GM23338 (cell line): Measurements from ENCODE around the gene ABCC5.

Experiments used
- CREB1 ChIP-seq: fragments of 250-450 bp; sonication (Bioruptor Pico); IDR thresholded peaks from 2 replicates; pipeline ENCODE4 v1.5.0; 2020; ENCODE audit warnings: low read depth, mild to moderate bottlenecking, moderate library complexity
- EZH2 ChIP-seq: fragments of 200-600 bp; sonication (generic); IDR thresholded peaks from one replicate; pipeline ENCODE4 v1.8.0; 2017; ENCODE audit warnings: antibody characterized with exemption, mild to moderate bottlenecking, low read depth; ENCODE audit not compliant: unreplicated experiment
- EZH2phosphoT487 ChIP-seq: fragments of 200-600 bp; sonication (generic); IDR thresholded peaks from one replicate; pipeline ENCODE4 v1.8.1; 2018; ENCODE audit warnings: antibody characterized with exemption; ENCODE audit not compliant: unreplicated experiment
- JUNB ChIP-seq: IDR thresholded peaks from one replicate; pipeline ENCODE4 v1.6.1; 2016; ENCODE audit warnings: antibody characterized with exemption; ENCODE audit not compliant: unreplicated experiment
- NANOG ChIP-seq: IDR thresholded peaks from 2 replicates; pipeline ENCODE4 v1.6.1; 2016; ENCODE audit warnings: antibody characterized with exemption, borderline replicate concordance
- POLR2AphosphoS5 ChIP-seq: IDR thresholded peaks from 2 replicates; pipeline ENCODE4 v1.6.1; 2016; ENCODE audit warnings: antibody characterized with exemption, low read depth
- STAT1 ChIP-seq: IDR thresholded peaks from one replicate; pipeline ENCODE4 v1.6.1; 2016; ENCODE audit warnings: antibody characterized with exemption; ENCODE audit not compliant: unreplicated experiment
- ZNF114 ChIP-seq: fragments of 250-450 bp; sonication (Bioruptor Pico); IDR thresholded peaks from 2 replicates; pipeline ENCODE4 v1.5.0; 2020; ENCODE audit warnings: mild to moderate bottlenecking, moderate library complexity
- TF ChIP-seq, protein P1 (sequence below), 2 experiments: fragments of 200-600 bp in 1 of 2; sonication (generic) in 1 of 2; conservative IDR thresholded peaks; 2 replicates each; pipeline versions ENCODE4 v1.5.1 to v1.6.1; 2016 to 2017; ENCODE audit warnings: antibody characterized with exemption in 2 of 2, low read depth in 2 of 2, mild to moderate bottlenecking in 2 of 2, moderate library complexity in 1 of 2
- TF ChIP-seq, protein P2 (sequence below): IDR thresholded peaks from one replicate; pipeline ENCODE4 v1.6.1; 2018; ENCODE audit warnings: antibody characterized with exemption; ENCODE audit not compliant: unreplicated experiment
- TF ChIP-seq, protein P3 (sequence below): fragments of 250-450 bp; sonication (Bioruptor Pico); IDR thresholded peaks from 2 replicates; pipeline ENCODE4 v1.5.0; 2020; ENCODE audit warnings: mild to moderate bottlenecking, moderate library complexity
- TF ChIP-seq, protein P4 (sequence below): IDR thresholded peaks from 2 replicates; pipeline ENCODE4 v1.6.1; 2016; ENCODE audit warnings: antibody characterized with exemption

DNA sequence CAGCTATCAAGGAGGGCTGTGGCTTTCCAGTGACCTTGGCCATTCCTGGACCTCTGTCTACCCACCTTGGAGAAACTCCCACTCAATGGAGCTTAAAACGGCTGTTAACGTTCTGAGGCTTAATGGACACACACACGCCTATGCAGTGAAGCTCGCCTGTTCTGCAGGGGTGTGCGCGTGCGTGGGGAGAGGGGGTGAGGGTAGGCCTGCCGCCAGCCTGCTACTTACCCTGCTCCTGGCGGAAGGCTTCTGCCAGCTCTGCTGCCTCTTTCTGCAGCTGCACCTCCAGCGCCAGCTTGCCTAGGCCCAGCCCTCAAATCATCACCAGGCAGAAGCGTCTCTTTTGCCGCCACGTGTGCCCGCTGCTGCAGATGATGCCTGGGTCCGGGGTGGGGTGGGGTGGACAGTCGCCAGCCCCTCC lies 109.8 kb downstream of the ABCC5 start:
- TF ChIP-seq, protein P1, sequence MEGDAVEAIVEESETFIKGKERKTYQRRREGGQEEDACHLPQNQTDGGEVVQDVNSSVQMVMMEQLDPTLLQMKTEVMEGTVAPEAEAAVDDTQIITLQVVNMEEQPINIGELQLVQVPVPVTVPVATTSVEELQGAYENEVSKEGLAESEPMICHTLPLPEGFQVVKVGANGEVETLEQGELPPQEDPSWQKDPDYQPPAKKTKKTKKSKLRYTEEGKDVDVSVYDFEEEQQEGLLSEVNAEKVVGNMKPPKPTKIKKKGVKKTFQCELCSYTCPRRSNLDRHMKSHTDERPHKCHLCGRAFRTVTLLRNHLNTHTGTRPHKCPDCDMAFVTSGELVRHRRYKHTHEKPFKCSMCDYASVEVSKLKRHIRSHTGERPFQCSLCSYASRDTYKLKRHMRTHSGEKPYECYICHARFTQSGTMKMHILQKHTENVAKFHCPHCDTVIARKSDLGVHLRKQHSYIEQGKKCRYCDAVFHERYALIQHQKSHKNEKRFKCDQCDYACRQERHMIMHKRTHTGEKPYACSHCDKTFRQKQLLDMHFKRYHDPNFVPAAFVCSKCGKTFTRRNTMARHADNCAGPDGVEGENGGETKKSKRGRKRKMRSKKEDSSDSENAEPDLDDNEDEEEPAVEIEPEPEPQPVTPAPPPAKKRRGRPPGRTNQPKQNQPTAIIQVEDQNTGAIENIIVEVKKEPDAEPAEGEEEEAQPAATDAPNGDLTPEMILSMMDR (conservative IDR thresholded peaks at IDR 0.05; ENCODE audit: low read depth in 2 of 2) = no peak
- no peak for TF ChIP-seq POLR2AphosphoS5
- no peak for TF ChIP-seq CREB1 (CRISPR knock-in tag)
- no peak for TF ChIP-seq EZH2phosphoT487
- no peak for TF ChIP-seq EZH2
- TF ChIP-seq, protein P2, sequence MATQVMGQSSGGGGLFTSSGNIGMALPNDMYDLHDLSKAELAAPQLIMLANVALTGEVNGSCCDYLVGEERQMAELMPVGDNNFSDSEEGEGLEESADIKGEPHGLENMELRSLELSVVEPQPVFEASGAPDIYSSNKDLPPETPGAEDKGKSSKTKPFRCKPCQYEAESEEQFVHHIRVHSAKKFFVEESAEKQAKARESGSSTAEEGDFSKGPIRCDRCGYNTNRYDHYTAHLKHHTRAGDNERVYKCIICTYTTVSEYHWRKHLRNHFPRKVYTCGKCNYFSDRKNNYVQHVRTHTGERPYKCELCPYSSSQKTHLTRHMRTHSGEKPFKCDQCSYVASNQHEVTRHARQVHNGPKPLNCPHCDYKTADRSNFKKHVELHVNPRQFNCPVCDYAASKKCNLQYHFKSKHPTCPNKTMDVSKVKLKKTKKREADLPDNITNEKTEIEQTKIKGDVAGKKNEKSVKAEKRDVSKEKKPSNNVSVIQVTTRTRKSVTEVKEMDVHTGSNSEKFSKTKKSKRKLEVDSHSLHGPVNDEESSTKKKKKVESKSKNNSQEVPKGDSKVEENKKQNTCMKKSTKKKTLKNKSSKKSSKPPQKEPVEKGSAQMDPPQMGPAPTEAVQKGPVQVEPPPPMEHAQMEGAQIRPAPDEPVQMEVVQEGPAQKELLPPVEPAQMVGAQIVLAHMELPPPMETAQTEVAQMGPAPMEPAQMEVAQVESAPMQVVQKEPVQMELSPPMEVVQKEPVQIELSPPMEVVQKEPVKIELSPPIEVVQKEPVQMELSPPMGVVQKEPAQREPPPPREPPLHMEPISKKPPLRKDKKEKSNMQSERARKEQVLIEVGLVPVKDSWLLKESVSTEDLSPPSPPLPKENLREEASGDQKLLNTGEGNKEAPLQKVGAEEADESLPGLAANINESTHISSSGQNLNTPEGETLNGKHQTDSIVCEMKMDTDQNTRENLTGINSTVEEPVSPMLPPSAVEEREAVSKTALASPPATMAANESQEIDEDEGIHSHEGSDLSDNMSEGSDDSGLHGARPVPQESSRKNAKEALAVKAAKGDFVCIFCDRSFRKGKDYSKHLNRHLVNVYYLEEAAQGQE = no peak
- TF ChIP-seq ZNF114 (CRISPR knock-in tag) = no peak
- no peak for TF ChIP-seq JUNB
- TF ChIP-seq, protein P3, sequence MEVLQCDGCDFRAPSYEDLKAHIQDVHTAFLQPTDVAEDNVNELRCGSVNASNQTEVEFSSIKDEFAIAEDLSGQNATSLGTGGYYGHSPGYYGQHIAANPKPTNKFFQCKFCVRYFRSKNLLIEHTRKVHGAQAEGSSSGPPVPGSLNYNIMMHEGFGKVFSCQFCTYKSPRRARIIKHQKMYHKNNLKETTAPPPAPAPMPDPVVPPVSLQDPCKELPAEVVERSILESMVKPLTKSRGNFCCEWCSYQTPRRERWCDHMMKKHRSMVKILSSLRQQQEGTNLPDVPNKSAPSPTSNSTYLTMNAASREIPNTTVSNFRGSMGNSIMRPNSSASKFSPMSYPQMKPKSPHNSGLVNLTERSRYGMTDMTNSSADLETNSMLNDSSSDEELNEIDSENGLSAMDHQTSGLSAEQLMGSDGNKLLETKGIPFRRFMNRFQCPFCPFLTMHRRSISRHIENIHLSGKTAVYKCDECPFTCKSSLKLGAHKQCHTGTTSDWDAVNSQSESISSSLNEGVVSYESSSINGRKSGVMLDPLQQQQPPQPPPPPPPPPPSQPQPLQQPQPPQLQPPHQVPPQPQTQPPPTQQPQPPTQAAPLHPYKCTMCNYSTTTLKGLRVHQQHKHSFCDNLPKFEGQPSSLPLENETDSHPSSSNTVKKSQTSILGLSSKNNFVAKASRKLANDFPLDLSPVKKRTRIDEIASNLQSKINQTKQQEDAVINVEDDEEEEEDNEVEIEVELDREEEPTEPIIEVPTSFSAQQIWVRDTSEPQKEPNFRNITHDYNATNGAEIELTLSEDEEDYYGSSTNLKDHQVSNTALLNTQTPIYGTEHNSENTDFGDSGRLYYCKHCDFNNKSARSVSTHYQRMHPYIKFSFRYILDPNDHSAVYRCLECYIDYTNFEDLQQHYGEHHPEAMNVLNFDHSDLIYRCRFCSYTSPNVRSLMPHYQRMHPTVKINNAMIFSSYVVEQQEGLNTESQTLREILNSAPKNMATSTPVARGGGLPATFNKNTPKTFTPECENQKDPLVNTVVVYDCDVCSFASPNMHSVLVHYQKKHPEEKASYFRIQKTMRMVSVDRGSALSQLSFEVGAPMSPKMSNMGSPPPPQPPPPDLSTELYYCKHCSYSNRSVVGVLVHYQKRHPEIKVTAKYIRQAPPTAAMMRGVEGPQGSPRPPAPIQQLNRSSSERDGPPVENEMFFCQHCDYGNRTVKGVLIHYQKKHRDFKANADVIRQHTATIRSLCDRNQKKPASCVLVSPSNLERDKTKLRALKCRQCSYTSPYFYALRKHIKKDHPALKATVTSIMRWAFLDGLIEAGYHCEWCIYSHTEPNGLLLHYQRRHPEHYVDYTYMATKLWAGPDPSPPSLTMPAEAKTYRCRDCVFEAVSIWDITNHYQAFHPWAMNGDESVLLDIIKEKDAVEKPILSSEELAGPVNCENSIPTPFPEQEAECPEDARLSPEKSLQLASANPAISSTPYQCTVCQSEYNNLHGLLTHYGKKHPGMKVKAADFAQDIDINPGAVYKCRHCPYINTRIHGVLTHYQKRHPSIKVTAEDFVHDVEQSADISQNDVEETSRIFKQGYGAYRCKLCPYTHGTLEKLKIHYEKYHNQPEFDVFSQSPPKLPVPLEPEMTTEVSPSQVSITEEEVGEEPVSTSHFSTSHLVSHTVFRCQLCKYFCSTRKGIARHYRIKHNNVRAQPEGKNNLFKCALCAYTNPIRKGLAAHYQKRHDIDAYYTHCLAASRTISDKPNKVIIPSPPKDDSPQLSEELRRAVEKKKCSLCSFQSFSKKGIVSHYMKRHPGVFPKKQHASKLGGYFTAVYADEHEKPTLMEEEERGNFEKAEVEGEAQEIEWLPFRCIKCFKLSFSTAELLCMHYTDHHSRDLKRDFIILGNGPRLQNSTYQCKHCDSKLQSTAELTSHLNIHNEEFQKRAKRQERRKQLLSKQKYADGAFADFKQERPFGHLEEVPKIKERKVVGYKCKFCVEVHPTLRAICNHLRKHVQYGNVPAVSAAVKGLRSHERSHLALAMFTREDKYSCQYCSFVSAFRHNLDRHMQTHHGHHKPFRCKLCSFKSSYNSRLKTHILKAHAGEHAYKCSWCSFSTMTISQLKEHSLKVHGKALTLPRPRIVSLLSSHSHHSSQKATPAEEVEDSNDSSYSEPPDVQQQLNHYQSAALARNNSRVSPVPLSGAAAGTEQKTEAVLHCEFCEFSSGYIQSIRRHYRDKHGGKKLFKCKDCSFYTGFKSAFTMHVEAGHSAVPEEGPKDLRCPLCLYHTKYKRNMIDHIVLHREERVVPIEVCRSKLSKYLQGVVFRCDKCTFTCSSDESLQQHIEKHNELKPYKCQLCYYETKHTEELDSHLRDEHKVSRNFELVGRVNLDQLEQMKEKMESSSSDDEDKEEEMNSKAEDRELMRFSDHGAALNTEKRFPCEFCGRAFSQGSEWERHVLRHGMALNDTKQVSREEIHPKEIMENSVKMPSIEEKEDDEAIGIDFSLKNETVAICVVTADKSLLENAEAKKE (CRISPR knock-in tag) = no peak
- TF ChIP-seq, protein P4, sequence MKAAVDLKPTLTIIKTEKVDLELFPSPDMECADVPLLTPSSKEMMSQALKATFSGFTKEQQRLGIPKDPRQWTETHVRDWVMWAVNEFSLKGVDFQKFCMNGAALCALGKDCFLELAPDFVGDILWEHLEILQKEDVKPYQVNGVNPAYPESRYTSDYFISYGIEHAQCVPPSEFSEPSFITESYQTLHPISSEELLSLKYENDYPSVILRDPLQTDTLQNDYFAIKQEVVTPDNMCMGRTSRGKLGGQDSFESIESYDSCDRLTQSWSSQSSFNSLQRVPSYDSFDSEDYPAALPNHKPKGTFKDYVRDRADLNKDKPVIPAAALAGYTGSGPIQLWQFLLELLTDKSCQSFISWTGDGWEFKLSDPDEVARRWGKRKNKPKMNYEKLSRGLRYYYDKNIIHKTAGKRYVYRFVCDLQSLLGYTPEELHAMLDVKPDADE = no peak
- no peak for TF ChIP-seq STAT1
- TF ChIP-seq NANOG = no peak
